HL-60 (cell line): Measurements from ENCODE around the gene ORMDL2.

Experiments used
- CTCF ChIP-seq: IDR thresholded peaks from one replicate; pipeline ENCODE4 v1.5.1; 2011; ENCODE audit warnings: low read length, control low read depth, inconsistent platforms; ENCODE audit not compliant: insufficient read depth
- GABPA ChIP-seq: IDR thresholded peaks from 2 replicates; pipeline ENCODE4 v1.6.1; 2012; ENCODE audit warnings: low read depth
- POLR2AphosphoS5 ChIP-seq: IDR thresholded peaks from 2 replicates; pipeline ENCODE4 v1.6.1; 2012; ENCODE audit warnings: low read depth
- SPI1 ChIP-seq: IDR thresholded peaks from 2 replicates; pipeline ENCODE4 v1.6.1; 2012; ENCODE audit warnings: low read depth, mild to moderate bottlenecking, borderline replicate concordance
- TF ChIP-seq, protein P1 (sequence below): IDR thresholded peaks from 2 replicates; pipeline ENCODE4 v1.6.1; 2012; ENCODE audit warnings: low read depth; ENCODE audit not compliant: insufficient replicate concordance

DNA sequence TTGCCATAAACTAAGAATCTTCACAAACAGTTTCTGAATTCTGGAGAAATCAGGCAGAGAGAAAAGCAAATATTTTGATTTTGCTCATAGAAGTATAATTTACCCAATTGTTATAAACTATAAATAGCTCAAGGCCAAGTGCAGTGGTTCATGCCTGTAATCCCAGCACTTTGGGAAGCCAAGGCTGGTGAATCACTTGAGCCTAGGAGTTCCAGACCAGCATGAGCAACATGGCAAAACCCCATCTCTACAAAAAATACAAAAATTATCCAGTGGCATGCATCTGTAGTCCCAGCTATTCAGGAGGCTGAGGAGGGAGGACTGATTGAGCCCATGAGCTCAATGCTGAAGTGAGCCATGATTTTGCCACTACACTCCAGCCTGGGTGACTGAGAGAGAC is 44.4 kb downstream of the ORMDL2 start:
- no peak for TF ChIP-seq CTCF
- TF ChIP-seq POLR2AphosphoS5, result no peak
- TF ChIP-seq, protein P1, sequence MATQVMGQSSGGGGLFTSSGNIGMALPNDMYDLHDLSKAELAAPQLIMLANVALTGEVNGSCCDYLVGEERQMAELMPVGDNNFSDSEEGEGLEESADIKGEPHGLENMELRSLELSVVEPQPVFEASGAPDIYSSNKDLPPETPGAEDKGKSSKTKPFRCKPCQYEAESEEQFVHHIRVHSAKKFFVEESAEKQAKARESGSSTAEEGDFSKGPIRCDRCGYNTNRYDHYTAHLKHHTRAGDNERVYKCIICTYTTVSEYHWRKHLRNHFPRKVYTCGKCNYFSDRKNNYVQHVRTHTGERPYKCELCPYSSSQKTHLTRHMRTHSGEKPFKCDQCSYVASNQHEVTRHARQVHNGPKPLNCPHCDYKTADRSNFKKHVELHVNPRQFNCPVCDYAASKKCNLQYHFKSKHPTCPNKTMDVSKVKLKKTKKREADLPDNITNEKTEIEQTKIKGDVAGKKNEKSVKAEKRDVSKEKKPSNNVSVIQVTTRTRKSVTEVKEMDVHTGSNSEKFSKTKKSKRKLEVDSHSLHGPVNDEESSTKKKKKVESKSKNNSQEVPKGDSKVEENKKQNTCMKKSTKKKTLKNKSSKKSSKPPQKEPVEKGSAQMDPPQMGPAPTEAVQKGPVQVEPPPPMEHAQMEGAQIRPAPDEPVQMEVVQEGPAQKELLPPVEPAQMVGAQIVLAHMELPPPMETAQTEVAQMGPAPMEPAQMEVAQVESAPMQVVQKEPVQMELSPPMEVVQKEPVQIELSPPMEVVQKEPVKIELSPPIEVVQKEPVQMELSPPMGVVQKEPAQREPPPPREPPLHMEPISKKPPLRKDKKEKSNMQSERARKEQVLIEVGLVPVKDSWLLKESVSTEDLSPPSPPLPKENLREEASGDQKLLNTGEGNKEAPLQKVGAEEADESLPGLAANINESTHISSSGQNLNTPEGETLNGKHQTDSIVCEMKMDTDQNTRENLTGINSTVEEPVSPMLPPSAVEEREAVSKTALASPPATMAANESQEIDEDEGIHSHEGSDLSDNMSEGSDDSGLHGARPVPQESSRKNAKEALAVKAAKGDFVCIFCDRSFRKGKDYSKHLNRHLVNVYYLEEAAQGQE, result no peak
- TF ChIP-seq GABPA, result no peak
- no peak for TF ChIP-seq SPI1
